GM18861 (cell line): ENCODE data around the gene TMEM127.
"Not testable (repeated sequence)": the region's sequence is repeated elsewhere in the genome, so short reads cannot be mapped to it uniquely, and the experiment has no call there.

Experiments
- ATAC-seq: cut with Tn5 transposase; IDR thresholded peaks from one replicate; pipeline ENCODE4 v1.9.1; 2021; ENCODE audit not compliant: unreplicated experiment

Gene TMEM127

GRCh38 chr2:96243843-96244242 lies 22.0 kb downstream of the TMEM127 start:
- no peak for ATAC-seq

GRCh38 chr2:96241900-96242611 lies 23.7 kb downstream of the TMEM127 start:
- peak; percentile 83 for ATAC-seq

GRCh38 chr2:96241227-96241626 lies 24.6 kb downstream of the TMEM127 start:
- no peak for ATAC-seq

- ATAC-seq, result no peak
Measured at GRCh38 chr2:96240341-96241038, 25.3 kb downstream of the TMEM127 start.

GRCh38 chr2:96239745-96240264 lies 26.0 kb downstream of the TMEM127 start:
- ATAC-seq, result no peak

GRCh38 chr2:96239091-96239490 lies 26.7 kb downstream of the TMEM127 start:
- no peak for ATAC-seq

GRCh38 chr2:96238266-96238665 lies 27.5 kb downstream of the TMEM127 start:
- ATAC-seq, result no peak

GRCh38 chr2:96236882-96237281 lies 28.9 kb downstream of the TMEM127 start:
- no peak for ATAC-seq

GRCh38 chr2:96233880-96234316 lies 31.9 kb downstream of the TMEM127 start:
- peak; percentile 86 for ATAC-seq

GRCh38 chr2:96233436-96233835 lies 32.4 kb downstream of the TMEM127 start:
- no peak for ATAC-seq

GRCh38 chr2:96231316-96231715 lies 34.5 kb downstream of the TMEM127 start:
- no peak for ATAC-seq

GRCh38 chr2:96225016-96225533 lies 40.7 kb downstream of the TMEM127 start:
- ATAC-seq, result peak; percentile 57

- ATAC-seq, result not testable (repeated sequence)
Measured at GRCh38 chr2:96221106-96221505, 44.7 kb downstream of the TMEM127 start.

- not testable (repeated sequence) for ATAC-seq
Measured at GRCh38 chr2:96219959-96220358, 45.8 kb downstream of the TMEM127 start.

GRCh38 chr2:96218508-96219131 lies 47.2 kb downstream of the TMEM127 start:
- ATAC-seq, result no peak

GRCh38 chr2:96214554-96214953 lies 51.2 kb downstream of the TMEM127 start:
- no peak for ATAC-seq

- no peak for ATAC-seq
Measured at GRCh38 chr2:96213379-96213778, 52.4 kb downstream of the TMEM127 start.

- no peak for ATAC-seq
Measured at GRCh38 chr2:96212339-96212738, 53.5 kb downstream of the TMEM127 start.

- no peak for ATAC-seq
Measured at GRCh38 chr2:96209729-96210085, 56.1 kb downstream of the TMEM127 start.

GRCh38 chr2:96209011-96209728 lies 56.6 kb downstream of the TMEM127 start:
- no peak for ATAC-seq
